ENCODE results near the gene SPI1.

SPI1 gene

GRCh38 chr11:47387944-47388696 is 9.8 kb upstream of the SPI1 start:
- DNase-seq: no peak

GRCh38 chr11:47384498-47384897 is 6.2 kb upstream of the SPI1 start:
- no peak for DNase-seq

- DNase-seq: no peak
Observed at GRCh38 chr11:47383071-47383470, 4.7 kb upstream of the SPI1 start.

- DNase-seq: no peak
Observed at GRCh38 chr11:47380078-47380477, 1.7 kb upstream of the SPI1 start.

- no peak for DNase-seq
Observed at GRCh38 chr11:47379317-47379716, 970 bp upstream of the SPI1 start.

GRCh38 chr11:47378836-47379170 is 456 bp upstream of the SPI1 start:
- DNase-seq: no peak

- no peak for DNase-seq
Observed at GRCh38 chr11:47377571-47378009, 757 bp downstream of the SPI1 start.

GRCh38 chr11:47376525-47377371 is 1.6 kb downstream of the SPI1 start:
- no peak for DNase-seq

- DNase-seq: no peak
Observed at GRCh38 chr11:47376107-47376524, 2.2 kb downstream of the SPI1 start.

GRCh38 chr11:47375546-47376085 is 2.7 kb downstream of the SPI1 start:
- no peak for DNase-seq

- no peak for DNase-seq
Observed at GRCh38 chr11:47375020-47375419, 3.3 kb downstream of the SPI1 start.

GRCh38 chr11:47374720-47375019 is 3.7 kb downstream of the SPI1 start:
- no peak for DNase-seq

- no peak for DNase-seq
Observed at GRCh38 chr11:47373876-47374719, 4.2 kb downstream of the SPI1 start.

GRCh38 chr11:47372422-47372821 is 5.9 kb downstream of the SPI1 start:
- no peak for DNase-seq

- no peak for DNase-seq
Observed at GRCh38 chr11:47369676-47370075, 8.7 kb downstream of the SPI1 start.

GRCh38 chr11:47366020-47366490 is 12.3 kb downstream of the SPI1 start:
- DNase-seq: no peak

GRCh38 chr11:47361419-47361818 is 16.9 kb downstream of the SPI1 start:
- DNase-seq: no peak

GRCh38 chr11:47360341-47360740 is 18.0 kb downstream of the SPI1 start:
- DNase-seq: no peak

- DNase-seq: no peak
Observed at GRCh38 chr11:47359586-47359985, 18.8 kb downstream of the SPI1 start.

- no peak for DNase-seq
Observed at GRCh38 chr11:47359162-47359561, 19.2 kb downstream of the SPI1 start.

- no peak for DNase-seq
Observed at GRCh38 chr11:47358731-47359051, 19.7 kb downstream of the SPI1 start.

- DNase-seq: no peak
Observed at GRCh38 chr11:47357985-47358730, 20.2 kb downstream of the SPI1 start.

GRCh38 chr11:47356998-47357329 is 21.4 kb downstream of the SPI1 start:
- no peak for DNase-seq

Data from NCI-H1436 treated with DMSO at 0.1 percent for 48 hours (cell line).